Transverse colon (tissue), 3 donors: ENCODE measurements around the gene SERTM2.

Source experiments
- POLR2A ChIP-seq: fragments of 450-650 bp; IDR thresholded peaks from one replicate; pipeline ENCODE4 v1.6.1; 2016; ENCODE audit warnings: antibody characterized with exemption, mild to moderate bottlenecking, moderate library complexity
- POLR2AphosphoS5 ChIP-seq, 3 donors: sonication (generic); formaldehyde crosslinking; IDR thresholded peaks; one replicate each; pipeline ENCODE4 v1.6.1; 2016; ENCODE audit warnings: antibody characterized with exemption in 3 of 3

GRCh38 chrX:111515298-111515697 lies 3.9 kb downstream of the SERTM2 start:
- TF ChIP-seq POLR2AphosphoS5 (IDR thresholded peaks at IDR 0.05) (no peak), POLR2A (no peak)
